DLD1 (cell line): Measurements from ENCODE around the gene AGPAT3.

Experiments
- in situ Hi-C: cut with HindIII; loops from 2 replicates; pipeline ENCODE4 v1.10.0; 2017; ENCODE audit warnings: low sequenced_read_pairs

AGPAT3 gene

GRCh38 chr21:43861706-43862105 is 3.3 kb upstream of the AGPAT3 start:
- in situ Hi-C loops, result no loop called here

DNA sequence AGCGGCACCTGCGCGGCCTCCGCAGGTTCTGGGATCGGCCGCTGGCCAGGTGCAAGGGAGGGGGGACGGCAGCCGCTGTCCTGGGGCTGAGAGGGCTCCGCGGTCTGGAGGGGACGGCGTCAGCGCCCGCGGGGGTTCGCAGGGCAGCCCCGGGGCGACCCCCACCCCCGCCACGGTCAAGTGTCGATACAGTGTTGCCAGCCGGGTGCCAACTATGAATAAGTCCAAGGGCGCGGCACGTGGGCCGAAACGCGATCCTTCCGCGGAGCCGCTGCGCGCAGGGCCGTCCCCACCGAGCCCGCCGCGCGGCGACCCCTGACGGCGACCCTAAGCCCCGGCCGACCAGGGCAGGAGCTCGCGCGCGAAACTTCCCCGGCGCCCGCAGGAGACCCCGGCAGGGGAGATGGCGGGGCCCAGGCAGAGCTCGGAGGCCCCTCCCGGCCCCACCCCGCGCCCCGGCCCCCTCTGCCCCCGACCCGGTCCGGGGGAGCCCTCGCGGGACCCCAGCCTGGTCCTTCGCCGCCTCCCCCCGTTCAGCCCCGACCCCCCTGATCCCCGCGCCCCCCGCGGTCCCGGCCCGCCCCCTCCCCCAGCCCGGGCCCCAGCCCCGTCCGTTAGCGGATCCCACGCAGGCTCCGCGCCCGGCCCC is 586 bp upstream of the AGPAT3 start:
- in situ Hi-C loops, result no loop called here

DNA sequence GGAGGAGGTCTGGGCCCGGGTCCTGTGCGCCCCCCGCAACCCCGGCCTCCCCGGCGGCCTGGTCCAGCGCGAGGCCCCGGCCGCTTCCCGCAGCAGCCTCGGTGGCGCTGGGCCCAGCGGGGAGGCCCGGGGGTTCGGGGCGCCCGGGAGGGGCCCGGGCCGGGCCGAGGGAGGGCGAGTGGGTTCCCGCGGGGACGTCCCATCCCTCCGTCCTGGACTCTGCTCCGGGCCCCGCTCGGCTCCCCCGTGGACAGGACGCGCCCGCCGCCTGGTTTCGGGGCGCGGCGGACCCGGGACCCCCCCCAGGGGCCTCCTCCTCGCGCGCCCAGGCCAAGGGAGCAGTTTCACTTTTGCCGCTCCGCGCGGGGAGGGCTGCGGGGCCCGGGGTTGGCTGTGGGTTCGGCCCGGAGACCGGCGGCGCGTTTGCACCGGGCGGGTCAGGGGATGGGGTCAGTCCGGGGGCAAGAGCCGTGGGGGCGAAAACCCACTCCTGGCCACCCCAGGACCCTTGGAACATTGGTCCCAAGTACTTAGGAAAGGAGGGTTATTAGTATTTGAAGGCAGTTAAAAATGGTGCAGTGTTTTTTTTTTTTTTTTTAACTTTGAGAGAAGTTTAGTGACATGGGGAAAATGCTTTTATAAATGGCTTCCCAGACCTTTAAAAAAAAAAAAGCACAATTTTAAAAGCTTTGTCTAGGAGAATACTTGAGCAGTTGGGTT is 677 bp downstream of the AGPAT3 start:
- in situ Hi-C loops, result no loop called here

- in situ Hi-C loops, result no loop called here
These were observed 1.2 kb downstream of the AGPAT3 start for GRCh38 chr21:43866260-43866629.

GRCh38 chr21:43866659-43867331 is 1.8 kb downstream of the AGPAT3 start:
- in situ Hi-C loops, result no loop called here

GRCh38 chr21:43867332-43867703 is 2.3 kb downstream of the AGPAT3 start:
- in situ Hi-C loops, result no loop called here

- in situ Hi-C loops, result no loop called here
These were observed 2.9 kb downstream of the AGPAT3 start for GRCh38 chr21:43867948-43868347.

DNA sequence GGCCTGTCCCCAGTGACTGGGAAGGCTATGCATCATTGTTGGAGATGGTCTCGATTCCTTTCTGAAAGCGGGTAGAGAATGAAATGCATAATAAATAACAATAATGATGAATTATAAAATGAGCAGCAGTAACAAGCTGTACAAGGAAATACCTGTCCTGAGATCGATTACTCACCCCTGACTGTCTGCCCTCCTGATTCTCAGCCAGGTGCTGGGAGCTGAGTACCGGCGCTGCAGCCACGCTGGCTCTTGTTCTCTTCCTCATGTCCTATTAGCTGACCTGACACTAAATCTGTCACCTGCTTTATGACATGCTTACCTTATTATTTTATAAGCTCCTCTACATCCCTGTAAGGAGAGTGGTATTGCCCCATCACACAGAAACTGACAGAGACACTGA is 3.4 kb downstream of the AGPAT3 start:
- in situ Hi-C loops, result no loop called here

GRCh38 chr21:43869486-43870325 is 4.7 kb downstream of the AGPAT3 start:
- in situ Hi-C loops, result no loop called here

- in situ Hi-C loops, result no loop called here
These were observed 6.5 kb downstream of the AGPAT3 start for GRCh38 chr21:43871487-43871886.

GRCh38 chr21:43872531-43873197 is 7.6 kb downstream of the AGPAT3 start:
- in situ Hi-C loops, result no loop called here

DNA sequence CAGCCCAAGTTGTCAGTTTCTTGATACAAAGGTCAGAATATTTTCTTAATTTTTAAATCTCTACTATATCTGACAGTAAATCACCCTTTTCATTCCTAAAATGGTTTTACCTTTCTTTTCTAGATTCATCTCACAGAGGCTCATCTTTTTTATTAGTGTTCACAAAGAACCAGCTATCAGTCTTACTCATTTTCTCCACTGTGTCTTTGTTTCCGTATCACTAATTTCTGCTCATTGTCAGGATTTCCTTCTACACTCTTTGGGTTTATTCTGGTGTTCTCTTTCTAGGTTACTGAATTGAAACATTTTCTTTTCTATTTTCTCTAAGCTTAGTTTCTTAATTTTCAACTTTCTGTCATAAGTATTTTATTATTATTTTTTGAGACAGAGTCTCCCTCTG is 8.7 kb downstream of the AGPAT3 start:
- in situ Hi-C loops, result no loop called here

GRCh38 chr21:43874085-43874805 is 9.2 kb downstream of the AGPAT3 start:
- in situ Hi-C loops, result no loop called here

DNA sequence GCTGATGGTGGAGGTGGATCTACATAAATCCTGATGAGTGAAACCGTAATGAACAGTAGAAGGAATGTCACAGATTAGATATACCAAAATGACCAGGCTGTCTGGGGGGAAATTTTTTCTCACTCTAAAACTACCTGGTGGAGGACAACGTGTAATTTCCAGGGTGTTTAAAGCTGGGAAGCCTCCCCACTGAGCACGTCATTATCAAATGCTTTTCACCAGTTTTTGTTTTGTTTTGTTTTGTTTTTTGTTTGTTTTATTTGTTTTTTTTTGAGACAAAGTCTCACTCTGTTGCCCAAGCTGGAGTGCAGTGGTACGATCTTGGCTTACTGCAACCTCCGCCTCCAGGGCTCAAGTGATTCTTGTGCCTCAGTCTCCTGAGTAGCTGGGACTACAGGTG is 11.6 kb downstream of the AGPAT3 start:
- in situ Hi-C loops, result no loop called here

DNA sequence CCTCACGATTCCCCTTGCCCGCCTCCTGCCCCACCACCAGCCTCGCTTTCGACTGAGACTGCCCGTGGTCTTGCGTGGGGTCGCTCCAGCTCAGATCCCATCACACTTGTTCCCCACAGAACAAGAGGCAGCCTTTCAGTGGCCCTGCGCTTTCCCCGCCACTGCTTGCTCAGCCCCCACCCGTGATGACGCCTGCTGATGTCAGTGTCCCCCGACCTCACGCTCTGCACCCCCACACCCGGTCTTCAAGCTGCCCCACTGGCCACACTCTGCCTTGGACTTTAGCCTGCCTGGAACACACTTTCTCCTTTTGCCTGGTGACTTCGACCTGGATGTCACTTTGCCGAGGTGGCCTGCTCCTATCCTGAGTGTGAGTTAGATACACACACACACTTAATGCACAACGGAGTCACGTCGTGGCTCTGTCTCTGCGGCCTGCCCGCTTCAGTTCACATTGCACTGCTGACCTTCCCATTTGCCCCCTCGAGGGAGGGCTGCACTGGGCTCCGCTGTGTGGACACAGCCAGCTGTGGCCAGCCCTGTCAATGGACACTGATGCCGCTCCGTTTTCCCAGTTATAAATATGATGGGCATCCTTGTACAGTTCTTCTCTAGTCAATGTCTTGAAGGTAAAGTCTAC is 13.0 kb downstream of the AGPAT3 start:
- in situ Hi-C loops, result no loop called here

DNA sequence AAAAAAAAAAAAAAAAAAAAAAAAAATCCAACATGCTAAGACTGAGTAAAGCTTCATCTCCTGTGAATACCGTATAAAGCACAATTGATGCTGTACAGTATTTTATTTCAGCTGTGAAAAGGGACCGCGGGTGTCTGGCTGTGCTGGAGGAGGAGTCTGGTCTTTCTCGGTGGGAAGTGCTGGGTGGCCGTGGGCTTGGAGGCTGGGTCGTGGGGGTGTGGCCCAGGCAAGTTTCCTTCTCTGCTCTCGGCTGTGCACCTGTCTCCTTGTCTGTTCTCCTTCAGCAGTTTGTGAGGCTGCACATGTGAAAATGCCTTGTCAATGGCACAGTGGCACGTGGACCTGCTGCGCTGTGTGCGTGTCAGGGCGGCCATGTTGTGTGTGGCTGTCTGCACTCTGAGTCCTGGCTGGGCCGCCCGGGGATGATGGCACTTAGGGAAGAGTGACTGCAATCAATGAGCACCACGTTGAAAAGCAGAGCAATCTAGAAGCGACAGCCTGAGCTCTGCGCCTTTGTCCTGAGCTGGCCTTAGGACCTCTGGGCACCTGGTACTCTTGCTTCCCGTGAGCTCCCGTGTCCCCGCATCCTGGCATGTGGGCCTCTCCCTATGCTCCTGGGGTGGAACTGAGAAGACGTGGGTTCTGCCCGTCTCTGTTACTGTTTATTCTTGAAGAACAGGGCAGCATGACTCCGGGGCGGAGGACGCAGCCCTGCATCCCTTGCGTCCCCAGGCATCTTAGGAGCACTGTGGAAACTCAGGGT is 14.5 kb downstream of the AGPAT3 start:
- in situ Hi-C loops, result no loop called here

DNA sequence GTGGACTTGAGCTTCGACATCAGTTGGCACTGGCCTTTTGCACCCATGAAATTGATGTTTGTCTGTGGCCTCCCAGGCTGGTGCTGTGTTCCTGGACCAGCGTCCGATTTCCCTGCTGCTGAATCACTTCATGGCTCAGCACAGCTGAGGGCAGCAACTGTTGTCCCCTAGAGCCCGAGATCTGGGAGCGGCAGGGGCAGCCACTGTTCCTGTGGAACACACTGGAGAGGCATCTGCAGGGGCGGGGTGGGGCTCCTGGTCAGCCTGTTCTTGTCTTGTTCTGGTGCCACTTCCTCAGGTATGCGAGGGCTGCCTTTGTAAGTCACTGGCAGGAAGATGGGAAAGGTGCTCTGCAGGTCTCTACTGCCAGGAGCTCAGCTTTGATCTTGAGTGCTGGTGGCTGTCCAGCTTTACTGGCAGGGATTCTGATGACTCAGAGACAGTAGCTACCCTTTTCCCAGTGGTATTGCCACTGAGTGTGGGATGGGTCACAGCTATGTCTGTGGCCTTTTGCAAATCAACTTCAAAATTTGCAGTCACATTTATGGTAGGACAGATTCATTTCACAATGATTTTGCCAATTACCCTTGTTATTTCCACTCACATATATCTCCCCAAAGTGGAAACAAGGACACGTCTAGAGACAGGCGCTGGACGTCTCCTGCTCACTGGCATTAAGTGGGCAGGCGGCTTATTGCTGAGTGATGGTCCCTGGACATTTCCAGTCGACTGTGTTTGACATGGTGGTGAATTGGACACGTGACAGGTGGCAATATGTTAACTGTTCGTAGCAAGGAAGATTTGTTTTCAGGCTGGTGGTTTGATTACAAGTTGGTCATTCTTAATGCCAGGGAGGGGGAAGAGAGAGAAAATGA is 15.3 kb downstream of the AGPAT3 start:
- in situ Hi-C loops, result no loop called here

- in situ Hi-C loops, result no loop called here
These were observed 16.3 kb downstream of the AGPAT3 start for GRCh38 chr21:43881283-43881682.
